HAP-1 (cell line): Measurements from ENCODE around the gene EVC2.
"Not testable (repeated sequence)": the region's sequence is repeated elsewhere in the genome, so short reads cannot be mapped to it uniquely, and the experiment has no call there.

Experiments
- DNase-seq, 2 experiments: peaks; one replicate each; pipeline ENCODE4 v3.0.0-alpha.2; 2016 to 2020; ENCODE audit warnings: low spot score in 2 of 2
- H3K27me3 ChIP-seq: fragments of 250-450 bp; sonication (Bioruptor Pico); 2 replicates; pipeline ENCODE4 v1.5.1; 2020; ENCODE audit warnings: low read depth, mild to moderate bottlenecking, moderate library complexity
- H3K36me3 ChIP-seq: fragments of 250-450 bp; sonication (Bioruptor Pico); replicated peaks from 2 replicates; pipeline ENCODE4 v1.5.1; 2020; ENCODE audit warnings: mild to moderate bottlenecking
- H3K4me1 ChIP-seq: fragments of 250-450 bp; sonication (Bioruptor Pico); 2 replicates; pipeline ENCODE4 v1.5.1; 2020; ENCODE audit warnings: mild to moderate bottlenecking
- H3K4me3 ChIP-seq: fragments of 250-450 bp; sonication (Bioruptor Pico); 2 replicates; pipeline ENCODE4 v1.5.1; 2020; ENCODE audit warnings: mild to moderate bottlenecking, moderate library complexity
- H3K9me3 ChIP-seq: fragments of 250-450 bp; sonication (Bioruptor Pico); 2 replicates; pipeline ENCODE4 v1.5.1; 2020; ENCODE audit warnings: mild to moderate bottlenecking, moderate library complexity
- in situ Hi-C: fragments of 300-500 bp; cut with MboI; formaldehyde crosslinking; loops from 3 replicates; pipeline ENCODE4 v1.14.3; 2020; ENCODE audit warnings: low sequenced_read_pairs, inconsistent platforms, mixed read lengths

The EVC2 gene

DNA sequence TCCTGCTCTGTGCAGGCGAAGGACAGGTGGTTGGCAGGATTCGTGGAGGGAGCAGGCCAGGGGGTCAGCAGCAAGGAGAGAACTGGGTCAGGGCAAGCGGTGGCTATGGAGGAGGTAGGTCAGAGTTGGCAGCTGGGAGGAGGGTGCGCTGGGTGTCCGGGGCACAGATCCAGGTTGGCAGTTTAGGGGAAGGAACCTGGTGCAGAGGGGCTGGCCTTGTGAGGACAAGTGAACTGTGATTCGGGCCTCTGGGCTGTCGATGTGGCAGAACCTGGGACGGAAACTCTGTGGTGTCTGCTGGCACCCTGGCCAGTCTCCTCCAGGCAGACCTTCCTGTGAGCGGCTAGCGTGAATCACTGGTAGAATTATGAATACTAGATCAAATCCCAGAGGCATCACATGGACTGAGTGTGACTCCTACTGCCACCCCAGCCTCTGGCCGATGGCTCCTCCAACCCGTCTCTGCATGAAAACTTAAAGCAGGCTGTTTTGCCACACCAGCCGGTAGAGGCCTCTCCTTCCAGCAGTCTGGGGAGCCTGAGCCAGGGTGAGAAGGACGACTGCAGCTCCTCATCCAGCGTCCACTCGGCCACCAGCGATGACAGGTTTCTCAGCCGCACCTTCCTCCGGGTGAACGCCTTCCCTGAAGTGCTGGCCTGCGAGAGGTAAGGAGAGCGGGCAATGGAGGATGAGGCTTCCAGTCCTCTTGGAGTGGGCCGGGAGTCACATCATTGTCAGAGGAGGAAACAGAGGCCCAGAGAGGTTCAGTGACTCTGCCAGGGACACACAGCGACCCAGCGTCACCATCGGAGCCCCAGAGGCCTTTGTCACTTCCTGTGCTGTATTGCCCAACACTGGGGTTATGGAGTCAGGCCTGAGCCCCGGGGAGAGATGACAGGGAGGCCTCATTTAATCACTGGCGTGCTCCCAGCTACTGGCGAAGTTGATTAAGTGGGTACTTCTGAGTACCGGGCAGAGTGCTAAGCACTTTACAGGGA is 22.9 kb upstream of the EVC2 start:
- Histone ChIP-seq H3K27me3 (no peaks in the 10 kb centered on the region), H3K4me1 (no peaks in the 10 kb centered on the region), H3K4me3 (no peak overlapping the region), H3K9me3 (no peaks in the 10 kb centered on the region), H3K36me3 (no peaks in the 10 kb centered on the region; the same call in 1 of the 2 replicates)
- DNase-seq: no peak
- in situ Hi-C loops: no loop called here

DNA sequence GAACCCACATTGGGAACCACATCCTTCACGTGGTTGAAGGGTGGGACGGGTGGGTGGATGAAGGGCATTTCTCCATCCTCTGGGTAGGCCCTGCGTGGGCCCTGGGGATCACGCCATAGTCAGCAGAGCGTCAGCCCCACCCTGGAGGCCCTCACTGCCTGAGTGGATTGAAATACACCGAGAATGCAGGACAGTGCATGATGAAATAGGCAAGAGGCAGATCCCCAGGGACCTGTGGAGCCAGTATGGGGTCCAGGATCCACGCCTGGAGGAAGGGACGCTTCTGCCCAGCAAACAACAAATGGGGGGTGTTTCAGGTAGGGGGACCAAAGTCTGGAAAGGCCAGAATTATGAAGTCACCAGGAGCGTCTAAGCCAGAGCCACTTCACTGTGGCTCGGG is 22.1 kb upstream of the EVC2 start:
- no peaks in the 10 kb centered on the region for H3K4me1 ChIP-seq
- in situ Hi-C loops: no loop called here
- no peak for DNase-seq
- H3K4me3 ChIP-seq: no peak overlapping the region
- no peaks in the 10 kb centered on the region for H3K27me3 ChIP-seq
- no peaks in the 10 kb centered on the region; the same call in 1 of the 2 replicates for H3K36me3 ChIP-seq
- H3K9me3 ChIP-seq: no peaks in the 10 kb centered on the region

DNA sequence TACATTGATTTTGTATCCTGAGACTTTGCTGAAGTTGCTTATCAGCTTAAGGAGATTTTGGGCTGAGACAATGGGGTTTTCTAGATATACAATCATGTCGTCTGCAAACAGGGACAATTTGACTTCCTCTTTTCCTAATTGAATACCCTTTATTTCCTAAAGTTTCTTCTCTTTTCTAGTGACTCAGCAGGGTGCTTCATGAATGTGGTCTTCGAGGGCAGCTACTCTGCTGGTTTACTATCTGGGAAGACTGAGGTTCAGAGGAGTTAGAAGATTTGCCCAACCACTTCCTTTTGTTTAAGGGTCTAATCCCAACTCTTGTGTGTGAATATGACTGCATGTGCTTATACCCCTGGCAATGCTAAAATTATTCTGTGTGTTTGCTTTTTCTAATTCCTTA is 20.1 kb upstream of the EVC2 start:
- H3K36me3 ChIP-seq, DNase-seq, H3K4me1 ChIP-seq, H3K9me3 ChIP-seq, in situ Hi-C loops, H3K4me3 ChIP-seq, H3K27me3 ChIP-seq: not testable (repeated sequence)

GRCh38 chr4:5724377-5724776 is 16.0 kb upstream of the EVC2 start:
- DNase-seq: no peak
- Histone ChIP-seq H3K4me1 (no peaks in the 10 kb centered on the region), H3K27me3 (no peaks in the 10 kb centered on the region), H3K36me3 (no peaks in the 10 kb centered on the region; the same call in none of the 2 replicates), H3K9me3 (no peaks in the 10 kb centered on the region), H3K4me3 (no peak overlapping the region)
- in situ Hi-C loops: no loop called here

DNA sequence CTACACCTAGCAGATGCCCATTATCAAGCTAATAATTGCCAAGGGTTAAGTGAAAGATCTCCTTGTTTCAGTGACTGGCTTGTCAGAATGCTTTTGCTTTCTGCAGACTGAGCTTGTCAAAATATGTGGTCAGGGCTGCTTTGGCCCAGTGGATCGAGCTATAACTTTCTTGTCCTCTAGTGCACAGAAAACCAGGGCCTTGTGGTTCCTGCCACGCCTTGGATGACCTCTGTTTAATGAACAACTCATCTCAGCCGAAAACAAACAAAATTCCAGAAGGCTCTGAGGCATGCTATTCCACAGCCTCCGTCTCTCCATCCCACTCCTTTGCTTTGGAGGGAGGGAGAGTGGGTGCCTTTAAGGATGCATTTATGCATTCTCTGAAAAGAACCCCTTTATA is 14.0 kb upstream of the EVC2 start:
- in situ Hi-C loops: no loop called here
- H3K27me3 ChIP-seq: no peaks in the 10 kb centered on the region
- no peaks in the 10 kb centered on the region; the same call in none of the 2 replicates for H3K36me3 ChIP-seq
- no peak overlapping the region for H3K4me3 ChIP-seq
- H3K9me3 ChIP-seq: no peaks in the 10 kb centered on the region
- no peak for DNase-seq
- no peaks in the 10 kb centered on the region for H3K4me1 ChIP-seq

DNA sequence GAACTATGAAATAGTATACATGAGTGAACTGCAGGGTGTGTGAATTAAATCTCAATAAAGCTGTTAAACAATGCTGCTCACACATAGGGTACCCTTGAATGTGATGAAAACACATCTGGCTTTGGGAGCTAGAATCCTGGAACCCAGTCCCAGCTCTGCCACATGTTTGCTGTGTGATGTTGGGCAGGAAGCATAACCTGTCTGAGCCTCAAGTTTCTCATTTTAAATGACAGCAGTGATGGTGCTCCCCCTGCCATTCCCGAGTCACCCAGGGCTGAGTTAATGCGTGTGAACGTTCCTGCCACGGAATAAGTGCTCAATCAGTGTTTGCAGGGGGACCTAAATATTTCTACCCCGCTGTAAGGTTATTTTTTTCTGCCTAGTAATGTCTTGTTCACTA is 13.6 kb upstream of the EVC2 start:
- Histone ChIP-seq H3K27me3 (no peaks in the 10 kb centered on the region), H3K4me1 (no peaks in the 10 kb centered on the region), H3K36me3 (no peaks in the 10 kb centered on the region; the same call in none of the 2 replicates), H3K9me3 (no peaks in the 10 kb centered on the region), H3K4me3 (no peak overlapping the region)
- no peak for DNase-seq
- in situ Hi-C loops: no loop called here

DNA sequence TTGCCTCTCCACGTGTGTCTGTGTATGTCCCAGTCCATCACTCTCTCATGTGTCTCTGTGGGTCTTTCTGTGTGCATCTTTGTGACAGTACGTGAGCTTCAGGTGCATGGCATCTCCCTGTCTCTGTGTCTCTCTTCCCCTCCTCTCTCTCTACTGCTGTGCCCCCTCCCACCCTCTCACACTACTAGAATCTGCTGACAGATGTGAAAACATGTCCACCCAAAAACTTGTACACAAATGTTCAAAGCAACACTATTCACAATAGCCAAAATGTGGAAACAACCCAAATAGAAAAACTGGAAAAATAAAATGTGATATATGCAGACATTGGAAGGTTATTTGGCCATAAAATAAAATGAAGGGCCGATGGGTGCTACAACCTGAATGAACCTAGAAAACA is 12.6 kb upstream of the EVC2 start:
- Histone ChIP-seq H3K27me3 (no peaks in the 10 kb centered on the region), H3K36me3 (no peaks in the 10 kb centered on the region; the same call in none of the 2 replicates), H3K4me3 (no peak overlapping the region), H3K9me3 (no peaks in the 10 kb centered on the region), H3K4me1 (no peaks in the 10 kb centered on the region)
- in situ Hi-C loops: no loop called here
- DNase-seq: no peak

DNA sequence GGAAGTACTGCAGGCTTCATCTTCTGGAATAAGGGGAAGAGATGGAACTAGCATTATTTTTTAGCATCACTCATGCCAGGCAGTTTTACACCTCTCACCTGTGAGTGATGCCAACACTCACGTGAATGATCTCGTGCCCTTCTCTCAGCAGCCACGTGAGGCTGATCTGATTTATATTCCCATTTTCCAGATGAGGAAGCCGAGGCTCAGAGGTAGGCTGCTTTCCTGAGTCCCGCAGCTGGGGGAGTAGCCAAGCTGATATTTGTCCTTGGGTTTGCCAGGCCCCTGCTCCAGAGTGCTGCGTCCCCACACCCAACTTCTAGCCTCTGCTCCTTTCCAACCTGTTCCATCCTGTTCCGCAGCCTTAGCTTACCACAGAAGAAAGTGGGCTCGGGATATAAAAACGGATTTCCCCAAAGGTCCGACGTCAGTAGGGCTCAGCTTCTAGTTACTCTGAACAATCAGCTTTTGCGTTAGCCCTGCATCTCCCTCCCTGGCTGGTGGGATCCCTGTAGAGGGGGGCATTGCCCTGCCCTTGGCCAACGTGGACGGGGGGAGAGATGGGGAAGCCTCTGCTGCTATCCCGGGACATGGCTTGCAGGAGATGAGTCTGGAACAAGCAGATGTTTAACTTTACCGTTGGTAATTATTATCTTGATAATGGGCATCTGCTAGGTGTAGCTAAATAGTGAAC is 11.9 kb upstream of the EVC2 start:
- Histone ChIP-seq H3K4me3 (no peak overlapping the region), H3K27me3 (no peaks in the 10 kb centered on the region), H3K36me3 (no peaks in the 10 kb centered on the region; the same call in none of the 2 replicates), H3K4me1 (no peaks in the 10 kb centered on the region), H3K9me3 (peaks cover under 1% of the 10 kb centered on the region)
- no peak for DNase-seq
- in situ Hi-C loops: no loop called here

- in situ Hi-C loops: no loop called here
- DNase-seq: no peak
- Histone ChIP-seq H3K9me3 (peaks cover 3% of the 10 kb centered on the region), H3K4me3 (no peak overlapping the region), H3K4me1 (no peaks in the 10 kb centered on the region), H3K27me3 (no peaks in the 10 kb centered on the region), H3K36me3 (no peaks in the 10 kb centered on the region; the same call in none of the 2 replicates)
Measured at GRCh38 chr4:5719350-5720055, 11.1 kb upstream of the EVC2 start.

GRCh38 chr4:5718411-5718810 is 10.1 kb upstream of the EVC2 start:
- DNase-seq: no peak
- H3K4me1 ChIP-seq: no peaks in the 10 kb centered on the region
- peaks cover 3% of the 10 kb centered on the region for H3K9me3 ChIP-seq
- H3K27me3 ChIP-seq: no peaks in the 10 kb centered on the region
- H3K36me3 ChIP-seq: no peaks in the 10 kb centered on the region; the same call in none of the 2 replicates
- H3K4me3 ChIP-seq: no peak overlapping the region
- in situ Hi-C loops: no loop called here

- H3K9me3 ChIP-seq: peaks cover 3% of the 10 kb centered on the region
- H3K36me3 ChIP-seq: no peaks in the 10 kb centered on the region; the same call in none of the 2 replicates
- H3K4me1 ChIP-seq: no peaks in the 10 kb centered on the region
- H3K27me3 ChIP-seq: no peaks in the 10 kb centered on the region
- in situ Hi-C loops: no loop called here
- no peak overlapping the region for H3K4me3 ChIP-seq
- no peak for DNase-seq
Measured at GRCh38 chr4:5717449-5718158, 9.2 kb upstream of the EVC2 start.

GRCh38 chr4:5716391-5716790 is 8.0 kb upstream of the EVC2 start:
- in situ Hi-C loops: no loop called here
- Histone ChIP-seq H3K4me3 (no peak overlapping the region), H3K4me1 (peaks cover 5% of the 10 kb centered on the region), H3K9me3 (peaks cover 3% of the 10 kb centered on the region), H3K36me3 (no peaks in the 10 kb centered on the region; the same call in none of the 2 replicates), H3K27me3 (no peaks in the 10 kb centered on the region)
- no peak for DNase-seq

- DNase-seq: no peak
- in situ Hi-C loops: no loop called here
- Histone ChIP-seq H3K36me3 (no peaks in the 10 kb centered on the region; the same call in none of the 2 replicates), H3K4me1 (peaks cover 11% of the 10 kb centered on the region), H3K4me3 (no peak overlapping the region), H3K27me3 (no peaks in the 10 kb centered on the region), H3K9me3 (peaks cover 3% of the 10 kb centered on the region)
Measured at GRCh38 chr4:5715357-5715756, 7.0 kb upstream of the EVC2 start.
